RWPE2 (cell line): ENCODE measurements around the gene LHX3.
"Not testable (repeated sequence)": the region's sequence is repeated elsewhere in the genome, so short reads cannot be mapped to it uniquely, and the experiment has no call there.

Experiments
- ATAC-seq: fragments of 200-7000 bp; cut with Tn5 transposase; 3 replicates; pipeline ENCODE4 v1.9.1; 2021; ENCODE audit warnings: low read depth
- DNase-seq: peaks from one replicate; pipeline ENCODE4 v3.0.0-alpha.2; 2020; ENCODE audit warnings: low spot score
- H3K27ac ChIP-seq: fragments of 450-650 bp; 2 replicates; pipeline ENCODE4 v1.5.1; 2017; ENCODE audit warnings: mild to moderate bottlenecking; ENCODE audit not compliant: poor library complexity, severe bottlenecking
- H3K27me3 ChIP-seq: fragments of 250-450 bp; sonication (Bioruptor Pico); 2 replicates; pipeline ENCODE4 v1.5.1; 2021; ENCODE audit warnings: mild to moderate bottlenecking, moderate library complexity; ENCODE audit not compliant: insufficient read depth, poor library complexity, severe bottlenecking
- H3K36me3 ChIP-seq: fragments of 250-450 bp; sonication (Bioruptor Pico); 2 replicates; pipeline ENCODE4 v1.5.1; 2020; ENCODE audit warnings: low read depth, mild to moderate bottlenecking, moderate library complexity
- H3K4me1 ChIP-seq: fragments of 250-450 bp; sonication (Bioruptor Pico); 2 replicates; pipeline ENCODE4 v1.5.1; 2021; ENCODE audit warnings: mild to moderate bottlenecking, moderate library complexity; ENCODE audit not compliant: insufficient read depth, poor library complexity, severe bottlenecking
- H3K4me3 ChIP-seq: fragments of 250-450 bp; sonication (Bioruptor Pico); 2 replicates; pipeline ENCODE4 v1.5.1; 2021; ENCODE audit warnings: mild to moderate bottlenecking, moderate library complexity; ENCODE audit not compliant: severe bottlenecking
- H3K9me3 ChIP-seq: fragments of 250-450 bp; sonication (Bioruptor Pico); 2 replicates; pipeline ENCODE4 v1.5.1; 2021; ENCODE audit warnings: mild to moderate bottlenecking, moderate library complexity; ENCODE audit not compliant: severe bottlenecking
- TF ChIP-seq, protein P1 (sequence below): fragments of 450-650 bp; IDR thresholded peaks from one replicate; pipeline ENCODE4 v1.5.1; 2017; ENCODE audit warnings: mild to moderate bottlenecking, moderate library complexity; ENCODE audit not compliant: poor library complexity, severe bottlenecking

LHX3 gene

DNA sequence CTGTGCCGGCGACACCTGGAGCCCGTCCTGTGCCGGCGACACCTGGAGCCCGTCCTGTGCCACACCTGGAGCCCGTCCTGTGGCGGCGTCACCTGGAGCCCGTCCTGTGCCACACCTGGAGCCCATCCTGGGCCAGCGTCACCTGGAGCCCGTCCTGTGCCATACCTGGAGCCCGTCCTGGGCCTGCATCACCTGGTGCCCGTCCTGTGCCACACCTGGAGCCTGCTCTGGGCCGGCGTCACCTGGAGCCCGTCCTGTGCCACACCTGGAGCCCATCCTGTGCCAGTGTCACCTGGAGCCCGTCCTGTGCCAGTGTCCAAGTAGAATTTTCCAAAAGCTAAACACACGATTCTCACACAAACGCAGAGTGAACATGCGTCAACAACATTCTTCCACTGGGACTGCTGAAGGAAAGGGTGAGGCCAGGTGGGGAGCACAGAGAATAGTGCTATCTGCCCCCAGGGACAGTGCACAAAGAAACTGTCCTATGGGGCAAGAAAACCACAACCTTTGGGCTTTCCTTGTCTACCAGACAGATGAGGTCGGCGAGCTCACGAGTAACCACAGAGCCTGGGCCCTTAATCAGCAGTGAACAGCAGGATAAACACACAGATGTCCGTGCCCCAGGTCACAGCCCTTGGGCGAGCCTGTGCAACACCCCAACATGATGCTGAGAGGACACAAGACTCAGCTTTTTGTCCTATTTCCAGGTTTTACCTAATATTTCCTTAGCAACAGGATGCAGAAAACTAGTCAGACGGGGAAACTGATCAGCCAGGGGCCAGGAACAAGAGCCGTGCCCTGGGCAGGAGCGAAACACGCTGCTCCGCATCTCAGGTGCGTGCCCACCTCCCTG, 32.8 kb upstream of the LHX3 start:
- DNase-seq (no peak), ATAC-seq (no peak)
- no peaks in the 10 kb centered on the region for H3K36me3 ChIP-seq
- no peak overlapping the region for H3K27ac ChIP-seq
- no peak overlapping the region for H3K4me3 ChIP-seq
- no peaks in the 10 kb centered on the region for H3K27me3 ChIP-seq
- TF ChIP-seq, protein P1, sequence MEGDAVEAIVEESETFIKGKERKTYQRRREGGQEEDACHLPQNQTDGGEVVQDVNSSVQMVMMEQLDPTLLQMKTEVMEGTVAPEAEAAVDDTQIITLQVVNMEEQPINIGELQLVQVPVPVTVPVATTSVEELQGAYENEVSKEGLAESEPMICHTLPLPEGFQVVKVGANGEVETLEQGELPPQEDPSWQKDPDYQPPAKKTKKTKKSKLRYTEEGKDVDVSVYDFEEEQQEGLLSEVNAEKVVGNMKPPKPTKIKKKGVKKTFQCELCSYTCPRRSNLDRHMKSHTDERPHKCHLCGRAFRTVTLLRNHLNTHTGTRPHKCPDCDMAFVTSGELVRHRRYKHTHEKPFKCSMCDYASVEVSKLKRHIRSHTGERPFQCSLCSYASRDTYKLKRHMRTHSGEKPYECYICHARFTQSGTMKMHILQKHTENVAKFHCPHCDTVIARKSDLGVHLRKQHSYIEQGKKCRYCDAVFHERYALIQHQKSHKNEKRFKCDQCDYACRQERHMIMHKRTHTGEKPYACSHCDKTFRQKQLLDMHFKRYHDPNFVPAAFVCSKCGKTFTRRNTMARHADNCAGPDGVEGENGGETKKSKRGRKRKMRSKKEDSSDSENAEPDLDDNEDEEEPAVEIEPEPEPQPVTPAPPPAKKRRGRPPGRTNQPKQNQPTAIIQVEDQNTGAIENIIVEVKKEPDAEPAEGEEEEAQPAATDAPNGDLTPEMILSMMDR, result no peak
- H3K4me1 ChIP-seq, result no peaks in the 10 kb centered on the region
- no peaks in the 10 kb centered on the region for H3K9me3 ChIP-seq

DNA sequence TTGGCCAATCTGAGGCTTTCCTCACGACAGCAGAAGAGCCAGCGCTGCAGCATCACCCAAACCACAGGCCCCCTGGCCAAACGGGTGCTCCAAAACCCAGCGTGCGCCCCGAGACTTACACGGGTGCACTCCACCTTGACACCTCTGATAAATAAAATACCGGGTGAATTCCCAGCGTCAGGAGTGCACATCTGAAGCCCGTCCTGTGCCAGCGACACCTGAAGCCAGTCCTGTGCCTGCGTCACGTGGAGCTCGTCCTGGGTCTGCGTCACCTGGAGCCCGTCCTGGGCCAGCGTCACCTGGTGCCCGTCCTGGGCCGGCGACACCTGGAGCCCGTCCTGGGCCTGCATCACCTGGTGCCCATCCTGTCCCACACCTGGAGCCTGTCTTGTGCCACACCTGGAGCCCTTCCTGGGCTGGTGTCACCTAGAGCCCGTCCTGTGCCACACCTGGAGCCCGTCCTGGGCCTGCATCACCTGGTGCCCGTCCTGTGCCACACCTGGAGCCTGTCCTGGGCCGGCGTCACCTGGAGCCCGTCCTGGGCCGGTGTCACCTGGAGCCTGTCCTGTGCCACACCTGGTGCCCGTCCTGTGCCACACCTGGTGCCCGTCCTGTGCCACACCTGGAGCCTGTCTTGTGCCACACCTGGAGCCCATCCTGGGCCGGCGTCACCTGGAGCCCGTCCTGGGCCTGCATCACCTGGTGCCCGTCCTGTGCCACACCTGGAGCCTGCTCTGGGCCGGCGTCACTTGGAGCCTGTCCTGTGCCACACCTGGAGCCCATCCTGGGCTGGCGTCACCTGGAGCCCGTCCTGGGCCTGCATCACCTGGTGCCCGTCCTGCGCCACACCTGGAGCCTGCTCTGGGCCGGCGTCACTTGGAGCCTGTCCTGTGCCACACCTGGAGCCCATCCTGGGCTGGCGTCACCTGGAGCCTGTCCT, 31.8 kb upstream of the LHX3 start:
- not testable (repeated sequence) for H3K27ac ChIP-seq, H3K4me1 ChIP-seq, H3K9me3 ChIP-seq, H3K36me3 ChIP-seq, DNase-seq, H3K4me3 ChIP-seq, H3K27me3 ChIP-seq, ATAC-seq

DNA sequence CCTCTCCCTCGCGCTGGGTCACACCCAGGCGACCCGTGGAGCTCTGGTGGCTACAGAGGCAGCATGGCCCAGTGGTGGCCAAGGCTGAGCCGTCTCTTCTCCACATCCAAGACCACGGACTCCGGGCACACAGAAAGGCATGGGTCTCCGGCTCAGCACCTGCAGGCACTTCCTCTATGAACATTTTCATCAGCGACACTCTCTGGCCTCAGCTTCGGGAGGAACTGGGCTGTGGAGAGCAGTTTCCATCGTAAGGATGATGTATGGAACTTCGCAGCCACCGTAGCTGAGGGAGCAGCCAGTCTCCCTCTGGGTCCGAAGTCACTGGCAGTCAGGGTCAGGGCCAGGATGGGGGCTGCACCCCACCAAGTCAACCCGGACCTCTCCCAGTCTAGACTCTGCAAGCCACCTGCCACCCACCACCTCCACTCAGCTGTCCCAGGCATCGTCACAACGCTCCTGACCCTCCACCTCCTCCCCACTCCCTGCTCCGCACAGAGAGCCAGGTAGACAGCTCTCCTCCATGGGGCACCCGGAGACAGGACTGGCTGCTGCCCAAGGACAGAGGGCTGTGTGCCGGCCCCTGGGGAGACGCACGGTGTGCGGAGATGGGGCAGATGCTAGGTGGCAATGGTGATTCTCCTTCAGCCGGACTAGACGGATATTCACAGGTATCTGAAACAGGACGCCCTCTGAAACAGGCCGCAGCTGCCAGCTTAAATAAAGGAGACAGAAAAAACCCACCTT, 31.0 kb upstream of the LHX3 start:
- TF ChIP-seq, protein P1, result no peak
- Histone ChIP-seq H3K4me3 (no peak overlapping the region), H3K27ac (no peak overlapping the region), H3K27me3 (no peaks in the 10 kb centered on the region), H3K36me3 (no peaks in the 10 kb centered on the region), H3K4me1 (no peaks in the 10 kb centered on the region), H3K9me3 (no peaks in the 10 kb centered on the region)
- DNase-seq (no peak), ATAC-seq (no peak)

DNA sequence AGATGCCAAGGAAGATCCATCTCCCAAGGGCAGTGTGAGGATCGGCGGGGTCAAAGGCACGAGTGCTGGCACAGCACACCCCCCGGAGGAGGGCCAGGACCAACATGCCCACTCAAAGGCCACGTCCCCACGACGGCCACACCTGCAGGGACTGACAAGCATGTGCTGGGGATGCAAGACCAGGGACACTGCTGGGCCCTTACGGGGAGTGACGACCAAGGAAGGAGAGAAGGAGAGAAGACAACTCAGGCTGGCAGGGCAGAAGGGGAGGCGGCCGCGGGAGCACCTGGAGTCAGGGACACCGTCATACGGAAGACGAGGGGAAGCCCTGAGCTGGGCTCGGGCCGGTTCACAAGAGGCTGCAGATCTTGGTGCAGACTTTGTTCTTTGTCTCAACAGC, 30.2 kb upstream of the LHX3 start:
- H3K9me3 ChIP-seq, result no peaks in the 10 kb centered on the region
- TF ChIP-seq, protein P1, result no peak
- no peak for DNase-seq
- H3K36me3 ChIP-seq, result no peaks in the 10 kb centered on the region
- H3K27ac ChIP-seq, result no peak overlapping the region
- no peaks in the 10 kb centered on the region for H3K27me3 ChIP-seq
- ATAC-seq, result no peak
- H3K4me3 ChIP-seq, result no peak overlapping the region
- no peaks in the 10 kb centered on the region for H3K4me1 ChIP-seq

DNA sequence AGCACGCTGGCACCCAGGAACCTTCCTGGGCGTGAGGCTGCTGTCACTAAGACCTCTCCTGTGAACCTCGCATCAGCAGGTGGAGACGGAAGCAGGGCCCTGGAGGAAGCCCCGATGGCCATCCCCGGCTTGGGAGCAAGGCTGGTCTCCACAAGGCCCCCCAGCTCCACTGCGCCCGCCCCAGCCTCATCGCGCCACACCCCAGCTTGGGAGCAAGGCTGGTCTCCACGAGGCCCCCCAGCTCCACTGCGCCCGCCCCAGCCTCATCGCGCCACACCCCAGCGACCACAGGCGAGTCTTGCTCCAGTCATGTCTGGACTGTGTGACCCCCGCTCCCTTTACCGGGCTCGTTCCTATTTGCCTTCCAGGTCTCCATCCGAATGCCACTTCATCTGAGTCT, 29.7 kb upstream of the LHX3 start:
- H3K27ac ChIP-seq, result no peak overlapping the region
- no peak for ATAC-seq
- no peaks in the 10 kb centered on the region for H3K4me1 ChIP-seq

More for the DNA sequence above, 29.7 kb upstream of the LHX3 start:
- TF ChIP-seq, protein P1, result no peak
- H3K9me3 ChIP-seq, result no peaks in the 10 kb centered on the region
- no peak for DNase-seq
- no peaks in the 10 kb centered on the region for H3K27me3 ChIP-seq
- H3K4me3 ChIP-seq, result no peak overlapping the region
- no peaks in the 10 kb centered on the region for H3K36me3 ChIP-seq
